GM19372 (cell line): ENCODE measurements around the gene MAOA.
"Not testable (repeated sequence)": the region's sequence is repeated elsewhere in the genome, so short reads cannot be mapped to it uniquely, and the experiment has no call there.

ENCODE experiments used
- ATAC-seq: cut with Tn5 transposase; IDR thresholded peaks from one replicate; pipeline ENCODE4 v1.9.1; 2021; ENCODE audit warnings: mild to moderate bottlenecking, low read depth, moderate library complexity; ENCODE audit not compliant: unreplicated experiment

Gene MAOA

GRCh38 chrX:43661521-43662240, 5.6 kb downstream of the MAOA start:
- ATAC-seq = no peak

- no peak for ATAC-seq
Measured at GRCh38 chrX:43663173-43663572, 7.1 kb downstream of the MAOA start.

GRCh38 chrX:43664258-43664657, 8.2 kb downstream of the MAOA start:
- no peak for ATAC-seq

- ATAC-seq = no peak
Measured at GRCh38 chrX:43664708-43665107, 8.6 kb downstream of the MAOA start.

GRCh38 chrX:43666311-43666912, 10.3 kb downstream of the MAOA start:
- no peak for ATAC-seq

GRCh38 chrX:43675965-43676628, 20.0 kb downstream of the MAOA start:
- ATAC-seq = not testable (repeated sequence)

- ATAC-seq = no peak
Measured at GRCh38 chrX:43676971-43677572, 21.0 kb downstream of the MAOA start.

- ATAC-seq = no peak
Measured at GRCh38 chrX:43677993-43678392, 21.9 kb downstream of the MAOA start.

- no peak for ATAC-seq
Measured at GRCh38 chrX:43679058-43679457, 23.0 kb downstream of the MAOA start.

GRCh38 chrX:43679778-43680177, 23.7 kb downstream of the MAOA start:
- no peak for ATAC-seq

- ATAC-seq = no peak
Measured at GRCh38 chrX:43682726-43683125, 26.6 kb downstream of the MAOA start.

GRCh38 chrX:43685221-43685620, 29.1 kb downstream of the MAOA start:
- ATAC-seq = no peak

GRCh38 chrX:43688586-43688985, 32.5 kb downstream of the MAOA start:
- ATAC-seq = no peak

- no peak for ATAC-seq
Measured at GRCh38 chrX:43693602-43694406, 37.7 kb downstream of the MAOA start.

GRCh38 chrX:43699475-43699874, 43.4 kb downstream of the MAOA start:
- ATAC-seq = no peak

GRCh38 chrX:43702079-43702524, 46.0 kb downstream of the MAOA start:
- no peak for ATAC-seq

GRCh38 chrX:43702660-43703059, 46.6 kb downstream of the MAOA start:
- no peak for ATAC-seq

GRCh38 chrX:43703211-43703791, 47.2 kb downstream of the MAOA start:
- no peak for ATAC-seq

GRCh38 chrX:43706786-43707370, 50.8 kb downstream of the MAOA start:
- ATAC-seq = no peak
